Neural progenitor cell (in vitro differentiated cells): Measurements from ENCODE around the gene CCDC91. TPM values are rescaled to one million over a fixed set of nuclear protein-coding genes. Genes with fewer than 3 reads are reported as not detected.
A peak's percentile ranks its signal among the peaks of the same experiment; 100 is the strongest.

ENCODE experiments used
- DNase-seq: peaks from one replicate; pipeline ENCODE4 v3.0.0-alpha.2; 2016; ENCODE audit warnings: low spot score
- H2AFZ ChIP-seq: fragments of 200-600 bp; sonication (generic); replicated peaks from 2 replicates; pipeline ENCODE4 v1.6.1; 2016; ENCODE audit warnings: antibody characterized with exemption
- H3F3A ChIP-seq: fragments of 200-600 bp; sonication (generic); 2 replicates; pipeline ENCODE4 v1.6.1; 2016; ENCODE audit warnings: antibody characterized with exemption, low read depth
- H3K27ac ChIP-seq: fragments of 200-600 bp; sonication (generic); 2 replicates; pipeline ENCODE4 v1.5.1; 2016; ENCODE audit warnings: mild to moderate bottlenecking
- H3K27me3 ChIP-seq: fragments of 200-600 bp; sonication (generic); 2 replicates; pipeline ENCODE4 v1.6.1; 2016; ENCODE audit warnings: mild to moderate bottlenecking, moderate library complexity
- H3K36me3 ChIP-seq: fragments of 200-600 bp; sonication (generic); 2 replicates; pipeline ENCODE4 v1.5.1; 2016
- H3K4me1 ChIP-seq: fragments of 200-600 bp; sonication (generic); 2 replicates; pipeline ENCODE4 v1.6.1; 2016; ENCODE audit warnings: mixed run types
- H3K4me2 ChIP-seq: fragments of 200-600 bp; sonication (generic); 2 replicates; pipeline ENCODE4 v1.6.1; 2016
- H3K4me3 ChIP-seq: fragments of 200-600 bp; sonication (generic); 2 replicates; pipeline ENCODE4 v1.5.1; 2016
- H3K79me2 ChIP-seq: fragments of 200-600 bp; sonication (generic); 2 replicates; pipeline ENCODE4 v1.6.1; 2016; ENCODE audit warnings: low read depth
- H3K9ac ChIP-seq: fragments of 200-600 bp; sonication (generic); 2 replicates; pipeline ENCODE4 v1.6.1; 2016
- H3K9me3 ChIP-seq: fragments of 200-600 bp; sonication (generic); 2 replicates; pipeline ENCODE4 v1.5.1; 2016; ENCODE audit warnings: low read depth
- H4K20me1 ChIP-seq: fragments of 200-600 bp; sonication (generic); 2 replicates; pipeline ENCODE4 v1.6.1; 2016; ENCODE audit warnings: low read depth
- H3K27ac Mint-ChIP-seq: 3 replicates; pipeline ENCODE4 v1.8.0; 2021; ENCODE audit warnings: mixed read lengths
- H3K27me3 Mint-ChIP-seq: 2 replicates; pipeline ENCODE4 v1.8.0; 2022; ENCODE audit warnings: low read depth, mild to moderate bottlenecking, inconsistent platforms, moderate library complexity, mixed read lengths; ENCODE audit not compliant: insufficient read depth
- H3K36me3 Mint-ChIP-seq: 3 replicates; pipeline ENCODE4 v1.8.0; 2021; ENCODE audit warnings: mixed read lengths
- H3K4me1 Mint-ChIP-seq: 3 replicates; pipeline ENCODE4 v1.8.0; 2021; ENCODE audit warnings: mixed read lengths
- H3K4me3 Mint-ChIP-seq: 3 replicates; pipeline ENCODE4 v1.8.0; 2021; ENCODE audit warnings: mild to moderate bottlenecking, moderate library complexity, mixed read lengths
- H3K9me3 Mint-ChIP-seq: 3 replicates; pipeline ENCODE4 v1.8.0; 2020; ENCODE audit warnings: mixed read lengths
- CTCF ChIP-seq: fragments of 200-600 bp; sonication (generic); IDR thresholded peaks from 2 replicates; pipeline ENCODE4 v1.5.1; 2017; ENCODE audit warnings: antibody characterized with exemption, mild to moderate bottlenecking
- EZH2 ChIP-seq: fragments of 200-600 bp; sonication (generic); IDR thresholded peaks from 2 replicates; pipeline ENCODE4 v1.6.1; 2017; ENCODE audit warnings: antibody characterized with exemption, mild to moderate bottlenecking, moderate library complexity
- EZH2phosphoT487 ChIP-seq: fragments of 200-600 bp; sonication (generic); IDR thresholded peaks from 2 replicates; pipeline ENCODE4 v1.6.1; 2017; ENCODE audit warnings: antibody characterized with exemption
- total RNA-seq: library from RNA; depleted of rRNA; stranded (reverse); fragments of >200 nt; gene quantifications from 2 replicates; pipeline ENCODE4 v1.2.3, GENCODE V29; 2015; ENCODE audit warnings: low replicate concordance

Gene CCDC91
- total RNA-seq, 1 donor from 2014 or later, result 35.8 TPM

- no peak overlapping the region for H3K27ac ChIP-seq
- H3K4me2 ChIP-seq, result no peak overlapping the region
- H3K9me3 Mint-ChIP-seq, result peaks cover 4% of the 10 kb centered on the region
- no peak overlapping the region for H3K4me3 Mint-ChIP-seq
- peaks cover 7% of the 10 kb centered on the region for H3F3A ChIP-seq
- H3K36me3 ChIP-seq, result no peaks in the 10 kb centered on the region
- no peak overlapping the region for H3K27ac Mint-ChIP-seq
- no peaks in the 10 kb centered on the region for H4K20me1 ChIP-seq
- no peak for DNase-seq
- H3K4me1 ChIP-seq, result peaks cover 2% of the 10 kb centered on the region
- no peaks in the 10 kb centered on the region for H3K36me3 Mint-ChIP-seq
- peaks cover 7% of the 10 kb centered on the region for H3K79me2 ChIP-seq
- H3K4me3 ChIP-seq, result no peak overlapping the region
- TF ChIP-seq CTCF, result no peak
- no peak for TF ChIP-seq EZH2
- TF ChIP-seq EZH2phosphoT487, result no peak
- H3K27me3 Mint-ChIP-seq, result peaks cover 2% of the 10 kb centered on the region
- no peak overlapping the region for H2AFZ ChIP-seq
- H3K27me3 ChIP-seq, result no peaks in the 10 kb centered on the region
- H3K4me1 Mint-ChIP-seq, result no peaks in the 10 kb centered on the region
- no peak overlapping the region for H3K9ac ChIP-seq
- no peaks in the 10 kb centered on the region for H3K9me3 ChIP-seq
These were observed 53.0 kb downstream of the CCDC91 start for GRCh38 chr12:28243310-28243633.

GRCh38 chr12:28247806-28248205 lies 57.5 kb downstream of the CCDC91 start:
- H3K4me3 ChIP-seq, result no peak overlapping the region
- no peak for DNase-seq
- no peaks in the 10 kb centered on the region for H3K27me3 ChIP-seq
- no peak overlapping the region for H2AFZ ChIP-seq
- peak overlapping the region; percentile 87 for H3K27ac ChIP-seq
- Mint-ChIP-seq H3K27ac (no peak overlapping the region), H3K9me3 (peaks cover 4% of the 10 kb centered on the region), H3K36me3 (no peaks in the 10 kb centered on the region), H3K27me3 (peaks cover 2% of the 10 kb centered on the region), H3K4me3 (no peak overlapping the region), H3K4me1 (peaks cover 5% of the 10 kb centered on the region)
- peaks cover 29% of the 10 kb centered on the region for H3K79me2 ChIP-seq
- H4K20me1 ChIP-seq, result no peaks in the 10 kb centered on the region
- peaks cover 27% of the 10 kb centered on the region for H3K4me1 ChIP-seq
- H3K9me3 ChIP-seq, result no peaks in the 10 kb centered on the region
- no peaks in the 10 kb centered on the region for H3K36me3 ChIP-seq
- TF ChIP-seq CTCF (no peak), EZH2phosphoT487 (no peak), EZH2 (no peak)
- no peak overlapping the region for H3K9ac ChIP-seq
- H3F3A ChIP-seq, result peaks cover 25% of the 10 kb centered on the region
- H3K4me2 ChIP-seq, result no peak overlapping the region

GRCh38 chr12:28248555-28249145 lies 58.4 kb downstream of the CCDC91 start:
- Histone ChIP-seq H3F3A (peaks cover 25% of the 10 kb centered on the region), H3K27ac (peak overlapping the region; percentile 87), H3K4me3 (no peak overlapping the region), H3K27me3 (no peaks in the 10 kb centered on the region), H3K9me3 (no peaks in the 10 kb centered on the region), H4K20me1 (no peaks in the 10 kb centered on the region), H2AFZ (no peak overlapping the region), H3K4me1 (peaks cover 27% of the 10 kb centered on the region), H3K36me3 (no peaks in the 10 kb centered on the region), H3K9ac (no peak overlapping the region), H3K79me2 (peaks cover 38% of the 10 kb centered on the region), H3K4me2 (peak overlapping the region; percentile 43)
- Mint-ChIP-seq H3K27ac (no peak overlapping the region), H3K36me3 (no peaks in the 10 kb centered on the region), H3K4me3 (no peak overlapping the region), H3K4me1 (peaks cover 5% of the 10 kb centered on the region), H3K9me3 (peaks cover 4% of the 10 kb centered on the region), H3K27me3 (peaks cover 2% of the 10 kb centered on the region)
- DNase-seq, result peak; percentile 12
- TF ChIP-seq CTCF, result no peak
- TF ChIP-seq EZH2phosphoT487, result no peak
- no peak for TF ChIP-seq EZH2
